ENCODE results near the gene EIF1AD. TPM values are rescaled to one million over a fixed set of nuclear protein-coding genes. Genes with fewer than 3 reads are reported as not detected.

EIF1AD gene
- total RNA-seq, 1 donor from 2014 or later: 29.0 TPM

- intact Hi-C loops (cut with DNase I): no loop called here
- no peaks in the 10 kb centered on the region for H3K27me3 ChIP-seq (ENCODE audit: low read depth)
- TF ChIP-seq, protein P1, sequence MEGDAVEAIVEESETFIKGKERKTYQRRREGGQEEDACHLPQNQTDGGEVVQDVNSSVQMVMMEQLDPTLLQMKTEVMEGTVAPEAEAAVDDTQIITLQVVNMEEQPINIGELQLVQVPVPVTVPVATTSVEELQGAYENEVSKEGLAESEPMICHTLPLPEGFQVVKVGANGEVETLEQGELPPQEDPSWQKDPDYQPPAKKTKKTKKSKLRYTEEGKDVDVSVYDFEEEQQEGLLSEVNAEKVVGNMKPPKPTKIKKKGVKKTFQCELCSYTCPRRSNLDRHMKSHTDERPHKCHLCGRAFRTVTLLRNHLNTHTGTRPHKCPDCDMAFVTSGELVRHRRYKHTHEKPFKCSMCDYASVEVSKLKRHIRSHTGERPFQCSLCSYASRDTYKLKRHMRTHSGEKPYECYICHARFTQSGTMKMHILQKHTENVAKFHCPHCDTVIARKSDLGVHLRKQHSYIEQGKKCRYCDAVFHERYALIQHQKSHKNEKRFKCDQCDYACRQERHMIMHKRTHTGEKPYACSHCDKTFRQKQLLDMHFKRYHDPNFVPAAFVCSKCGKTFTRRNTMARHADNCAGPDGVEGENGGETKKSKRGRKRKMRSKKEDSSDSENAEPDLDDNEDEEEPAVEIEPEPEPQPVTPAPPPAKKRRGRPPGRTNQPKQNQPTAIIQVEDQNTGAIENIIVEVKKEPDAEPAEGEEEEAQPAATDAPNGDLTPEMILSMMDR (IDR thresholded peaks at IDR 0.05): no peak
- no peak overlapping the region for H3K27ac ChIP-seq
- ATAC-seq (no peak), DNase-seq (no peak)
- no peaks in the 10 kb centered on the region for H3K9me3 ChIP-seq
- H3K4me1 ChIP-seq: peaks cover 18% of the 10 kb centered on the region
- no peak overlapping the region for H3K4me3 ChIP-seq
- H3K36me3 ChIP-seq: no peaks in the 10 kb centered on the region
These were observed 18.3 kb upstream of the EIF1AD start for GRCh38 chr11:66020212-66020611.

- Histone ChIP-seq H3K36me3 (no peaks in the 10 kb centered on the region), H3K4me1 (peaks cover 21% of the 10 kb centered on the region), H3K9me3 (no peaks in the 10 kb centered on the region), H3K27ac (no peak overlapping the region), H3K4me3 (no peak overlapping the region), H3K27me3 (ENCODE audit: low read depth) (peaks cover 11% of the 10 kb centered on the region)
- TF ChIP-seq, protein P1 (IDR thresholded peaks at IDR 0.05): no peak
- ATAC-seq: no peak
- DNase-seq: no peak
- intact Hi-C loops (cut with DNase I): no loop called here
These were observed 15.4 kb upstream of the EIF1AD start for GRCh38 chr11:66017321-66017720.

- TF ChIP-seq, protein P1 (IDR thresholded peaks at IDR 0.05): no peak
- H3K36me3 ChIP-seq: no peaks in the 10 kb centered on the region
- no peak overlapping the region for H3K27ac ChIP-seq
- ATAC-seq (no peak), DNase-seq (no peak)
- H3K4me1 ChIP-seq: peaks cover 21% of the 10 kb centered on the region
- H3K27me3 ChIP-seq (ENCODE audit: low read depth): peaks cover 15% of the 10 kb centered on the region
- no peak overlapping the region for H3K4me3 ChIP-seq
- H3K9me3 ChIP-seq: no peaks in the 10 kb centered on the region
- intact Hi-C loops (cut with DNase I): no loop called here
These were observed 14.8 kb upstream of the EIF1AD start for GRCh38 chr11:66016793-66017177.

DNA sequence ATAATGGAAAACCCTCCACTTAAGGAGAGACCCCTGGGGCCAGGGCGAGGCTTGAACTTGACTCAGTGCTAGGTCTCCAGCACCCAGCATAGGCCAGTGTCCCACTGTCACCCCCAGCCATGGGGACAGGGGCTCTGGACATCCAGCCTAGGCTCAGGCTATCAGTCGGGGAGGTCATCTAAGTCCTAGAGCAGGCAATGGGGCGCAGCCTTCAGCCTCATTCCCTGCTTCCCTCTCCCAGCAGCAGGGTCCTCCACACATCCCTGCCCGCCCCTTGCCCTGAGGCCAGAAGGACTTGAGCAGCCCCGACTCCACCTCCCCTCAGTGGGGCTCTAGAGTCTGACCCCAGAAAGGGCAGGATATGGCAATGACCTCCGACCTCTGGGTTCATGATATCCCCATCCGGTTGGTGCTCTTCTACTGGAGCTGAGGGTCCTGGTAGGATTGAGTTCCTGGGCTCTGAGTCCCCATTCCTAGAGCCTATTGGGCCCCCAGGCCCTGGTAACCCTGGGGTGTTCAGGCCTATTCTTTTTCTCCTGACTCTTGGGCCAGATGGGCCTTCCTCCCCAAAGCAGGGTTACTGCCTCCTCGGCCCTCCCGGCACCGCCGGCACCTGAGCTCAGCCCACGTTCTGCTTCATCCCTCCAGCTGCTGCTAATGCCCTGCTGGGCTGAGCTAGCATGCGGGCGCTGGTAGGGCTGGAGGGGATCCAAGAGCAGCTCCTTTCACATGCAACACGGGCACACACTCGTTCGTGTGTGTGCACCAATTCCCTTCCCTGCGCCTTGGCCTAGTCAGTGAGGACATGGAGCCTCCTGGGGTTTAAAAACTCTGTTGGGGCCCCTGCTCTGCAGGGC lies 14.2 kb upstream of the EIF1AD start:
- H3K27ac ChIP-seq: no peak overlapping the region
- DNase-seq: no peak
- no peak for ATAC-seq

GRCh38 chr11:66015454-66015881 lies 13.5 kb upstream of the EIF1AD start:
- Histone ChIP-seq H3K4me1 (peaks cover 17% of the 10 kb centered on the region), H3K27ac (no peak overlapping the region), H3K4me3 (no peak overlapping the region), H3K9me3 (no peaks in the 10 kb centered on the region), H3K36me3 (no peaks in the 10 kb centered on the region), H3K27me3 (ENCODE audit: low read depth) (peaks cover 22% of the 10 kb centered on the region)
- intact Hi-C loops (cut with DNase I): no loop called here
- TF ChIP-seq, protein P1 (IDR thresholded peaks at IDR 0.05): no peak
- ATAC-seq: no peak
- DNase-seq: no peak

More for the DNA sequence above, 14.2 kb upstream of the EIF1AD start:
- intact Hi-C loops (cut with DNase I): no loop called here
- Histone ChIP-seq H3K27me3 (ENCODE audit: low read depth) (peaks cover 22% of the 10 kb centered on the region), H3K36me3 (no peaks in the 10 kb centered on the region), H3K4me1 (peaks cover 17% of the 10 kb centered on the region), H3K9me3 (no peaks in the 10 kb centered on the region), H3K4me3 (no peak overlapping the region)
- TF ChIP-seq, protein P1 (IDR thresholded peaks at IDR 0.05): no peak

All from lower lobe of right lung (tissue), 2 donors.